NB4 (cell line): ENCODE measurements around the gene GALNT2.

Source experiments
- CTCF ChIP-seq: IDR thresholded peaks from one replicate; pipeline ENCODE4 v1.5.1; 2012; ENCODE audit warnings: low read depth, low read length
- MYC ChIP-seq: IDR thresholded peaks from 2 replicates; pipeline ENCODE4 v1.6.1; 2011; ENCODE audit warnings: low read depth, low read length
- POLR2A ChIP-seq: IDR thresholded peaks from 2 replicates; pipeline ENCODE4 v1.6.1; 2011; ENCODE audit warnings: mild to moderate bottlenecking; ENCODE audit not compliant: insufficient read length; ENCODE audit errors: extremely low read depth

- TF ChIP-seq CTCF = no peak
- TF ChIP-seq POLR2A = no peak
- no peak for TF ChIP-seq MYC
These were observed 195.1 kb downstream of the GALNT2 start for GRCh38 chr1:230261928-230262650.
